NCI-H1436 treated with DMSO at 0.1 percent for 48 hours (cell line): Measurements from ENCODE around the gene C8B.

Experiments
- DNase-seq: peaks from one replicate; lab custom pipeline; 2025; lab: John Stamatoyannopoulos, UW

C8B gene

DNA sequence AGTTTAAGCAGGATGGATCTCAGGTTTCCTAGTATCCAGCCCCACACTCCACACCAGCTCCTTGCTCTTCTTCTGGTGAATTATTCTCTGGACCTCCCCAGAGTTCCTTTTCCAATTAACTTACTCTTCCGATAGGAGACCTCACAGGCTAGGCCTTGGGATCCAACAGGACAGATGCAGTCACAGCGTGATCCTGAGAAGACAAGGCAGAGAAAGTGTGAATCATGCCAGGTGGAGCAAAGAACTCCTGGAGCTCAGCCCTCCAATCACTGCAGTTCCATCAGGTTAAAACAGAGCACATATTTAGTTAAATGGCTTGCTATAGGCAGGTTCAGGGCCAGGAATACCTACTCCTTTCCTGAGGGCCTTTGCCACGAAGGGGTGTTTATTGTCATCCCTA lies 34.1 kb downstream of the C8B start:
- no peak for DNase-seq

DNA sequence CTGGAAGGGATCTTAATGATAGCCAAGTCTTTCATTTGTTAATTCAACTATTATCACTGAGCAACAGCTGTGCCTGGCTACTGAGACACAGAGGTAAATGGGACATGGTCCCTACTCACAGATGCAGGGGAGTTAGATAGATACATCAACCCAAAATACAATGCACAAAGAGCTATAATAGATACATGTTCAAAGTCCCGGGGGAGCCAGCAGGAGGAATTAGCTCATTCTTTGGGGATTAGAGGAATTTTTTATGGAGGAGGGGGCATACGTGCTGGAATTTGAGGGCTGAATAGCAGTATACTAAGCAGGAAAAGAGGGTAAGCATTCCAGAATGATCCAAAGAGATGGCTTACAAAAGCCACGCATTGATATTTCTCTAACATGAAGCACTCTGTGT lies 34.6 kb downstream of the C8B start:
- no peak for DNase-seq

DNA sequence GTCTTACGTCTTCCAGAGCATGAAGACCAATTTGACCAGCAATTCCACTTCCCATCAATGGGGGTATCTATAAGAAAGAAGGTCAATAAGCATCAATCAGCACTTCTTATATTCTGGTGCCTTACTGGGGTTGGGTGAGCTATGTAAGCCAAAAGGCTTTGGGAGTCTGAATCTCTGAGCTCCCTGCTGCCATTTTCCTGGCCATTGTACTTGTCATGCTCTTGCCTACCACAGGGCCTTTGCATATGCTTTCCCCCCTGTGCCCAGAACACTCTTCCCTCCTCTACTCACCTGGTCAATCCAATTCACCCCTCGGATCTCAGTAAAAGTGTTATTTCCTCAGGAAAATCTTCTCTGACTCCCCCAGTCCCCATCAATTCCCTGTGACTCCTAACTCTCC lies 36.3 kb downstream of the C8B start:
- no peak for DNase-seq

DNA sequence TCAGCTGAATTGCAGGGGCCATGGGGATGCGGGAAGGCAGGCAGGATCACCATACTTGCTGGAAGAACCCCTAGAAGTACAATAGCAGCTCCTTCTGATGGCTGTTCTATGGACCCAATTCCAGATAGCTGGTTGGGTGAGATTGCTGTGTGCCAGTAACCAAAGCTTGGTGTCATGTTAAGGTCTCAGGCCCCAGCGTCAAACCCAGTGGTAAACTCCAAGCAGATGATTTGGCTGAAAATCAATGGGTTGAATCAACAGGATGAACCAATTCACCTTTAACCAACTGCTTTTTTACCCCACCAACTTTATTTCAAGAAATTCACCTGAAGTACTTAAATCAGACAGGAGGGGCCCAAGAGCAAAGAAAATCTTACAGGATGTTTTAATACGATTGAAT lies 37.8 kb downstream of the C8B start:
- no peak for DNase-seq

DNA sequence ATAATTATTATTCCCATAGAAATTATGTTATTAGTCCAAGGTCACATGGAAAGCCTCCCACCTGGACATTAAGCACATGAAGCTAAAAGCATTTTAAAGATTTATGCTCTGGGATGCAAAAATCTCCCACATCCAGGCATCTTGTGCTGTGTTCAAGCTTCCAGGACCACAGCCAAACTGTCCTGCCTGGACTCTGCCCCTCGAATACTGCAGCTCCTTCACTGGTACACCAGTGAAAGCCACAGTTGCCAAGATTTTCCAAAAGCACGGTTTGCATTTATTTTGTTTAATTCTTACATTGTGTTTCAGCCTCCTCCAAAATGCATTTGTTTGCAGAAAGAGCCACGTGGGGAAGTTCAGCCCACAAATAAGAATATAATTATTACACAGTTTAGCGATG lies 38.6 kb downstream of the C8B start:
- no peak for DNase-seq

DNA sequence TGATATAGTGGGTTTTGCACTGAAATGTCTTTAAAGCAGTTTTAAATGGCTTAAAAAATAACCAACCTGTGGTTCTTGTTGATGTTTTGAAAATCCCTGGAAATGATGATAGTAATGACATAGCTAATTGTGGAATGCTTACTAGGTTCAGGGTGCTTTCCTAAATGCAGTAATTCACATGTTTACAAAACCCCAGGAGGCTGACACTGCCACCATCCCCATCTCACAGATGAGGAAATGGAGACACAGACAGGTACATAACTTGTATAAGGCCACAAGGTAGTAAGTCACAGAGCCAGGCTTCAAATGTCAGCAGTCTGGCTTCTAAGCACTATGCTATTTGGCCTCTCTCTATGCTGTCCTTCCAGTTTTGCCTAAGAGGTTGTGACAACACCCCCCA lies 40.6 kb downstream of the C8B start:
- no peak for DNase-seq

DNA sequence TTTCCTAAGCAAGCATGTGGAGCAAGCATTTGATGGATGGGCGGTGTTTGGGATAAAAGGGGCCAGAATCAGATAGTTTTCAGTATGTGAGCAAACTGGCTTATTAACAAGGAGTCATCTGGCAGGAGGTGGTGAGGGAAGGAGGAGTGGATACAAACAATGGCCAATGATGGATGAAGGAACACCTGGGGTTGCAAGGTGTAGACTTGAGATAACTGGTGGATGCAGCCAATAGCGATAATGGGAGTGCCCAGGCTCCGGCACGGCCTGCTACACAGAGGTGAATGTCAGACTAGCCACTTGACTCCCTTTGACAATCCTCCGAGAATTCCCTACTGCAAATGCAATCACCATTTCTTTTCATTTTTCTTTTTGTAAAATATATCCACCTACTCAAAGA lies 41.7 kb downstream of the C8B start:
- no peak for DNase-seq

DNA sequence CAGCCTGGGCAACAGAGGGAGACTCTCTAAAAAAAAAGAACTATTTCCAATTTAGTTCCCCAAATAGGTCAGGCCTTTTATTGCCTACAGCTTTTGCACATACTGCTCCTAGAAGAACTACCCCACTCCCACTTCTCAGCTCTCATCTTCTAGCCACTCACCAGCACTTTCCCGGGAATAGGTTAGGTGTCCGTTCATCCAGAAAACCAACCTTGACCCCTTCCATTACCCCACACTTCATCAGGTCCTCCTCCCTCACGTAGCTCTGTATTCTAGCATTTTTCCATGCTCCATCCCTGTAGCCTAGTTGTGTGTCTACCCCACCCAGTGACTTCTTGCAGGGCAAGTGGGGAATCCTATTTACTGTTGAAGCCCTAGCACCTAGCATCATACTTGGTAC lies 42.6 kb downstream of the C8B start:
- DNase-seq: no peak

DNA sequence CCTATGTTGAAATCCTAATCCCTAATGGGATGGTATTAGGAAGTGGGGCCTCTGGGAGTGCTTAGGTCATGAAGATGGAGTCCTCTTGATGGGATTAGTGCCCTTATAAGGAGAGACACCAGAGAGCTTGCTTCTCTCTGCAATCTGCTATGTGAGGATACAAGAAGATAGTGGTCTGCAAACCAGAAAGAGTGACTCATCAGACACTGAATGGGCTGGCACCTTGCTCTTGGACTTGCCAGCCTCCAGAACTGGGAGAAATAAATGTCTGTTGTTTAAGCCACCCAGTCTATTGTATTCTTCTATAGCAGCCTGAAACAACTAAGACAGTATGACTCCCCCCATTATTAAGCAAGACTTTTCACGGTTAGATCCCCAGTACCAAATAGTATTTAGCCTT lies 43.3 kb downstream of the C8B start:
- no peak for DNase-seq

DNA sequence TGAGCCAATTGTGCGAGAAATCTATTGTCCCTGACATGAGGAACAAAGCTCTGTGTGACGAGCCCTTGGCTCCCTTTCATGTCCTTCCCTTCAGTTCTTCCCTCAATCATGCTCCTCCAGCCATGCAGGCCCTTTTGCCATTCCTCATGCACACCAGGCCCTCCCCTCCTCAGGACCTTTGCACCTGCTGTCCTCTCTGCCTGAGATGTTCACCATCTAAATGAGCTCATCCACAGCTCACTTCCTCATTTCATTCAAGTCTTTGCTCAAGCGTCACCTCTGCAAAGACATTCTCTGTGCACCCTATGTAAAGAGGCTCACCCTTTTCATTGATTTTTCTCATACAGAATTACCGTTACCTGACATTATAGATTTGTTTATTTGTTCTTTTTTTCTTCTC lies 43.7 kb downstream of the C8B start:
- no peak for DNase-seq

DNA sequence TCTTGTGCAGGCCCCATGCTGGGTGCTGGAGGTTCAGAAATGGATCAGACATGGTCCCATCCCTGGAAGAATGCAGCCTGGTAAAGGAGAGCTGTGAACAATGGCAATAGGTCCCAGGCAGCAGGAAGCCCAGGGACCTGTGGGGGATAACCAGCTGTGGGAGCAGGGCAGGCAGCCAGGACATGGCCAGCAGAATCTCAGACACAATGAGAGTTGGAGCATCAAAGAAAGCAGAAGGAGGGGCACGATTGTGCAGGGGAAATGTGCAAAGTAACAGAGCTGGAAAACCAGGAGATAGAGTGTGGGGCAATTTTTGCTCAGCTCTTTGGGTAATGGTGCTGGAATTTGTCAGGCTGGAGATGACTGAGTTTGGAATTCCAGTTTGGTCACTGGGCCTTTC lies 44.3 kb downstream of the C8B start:
- no peak for DNase-seq

DNA sequence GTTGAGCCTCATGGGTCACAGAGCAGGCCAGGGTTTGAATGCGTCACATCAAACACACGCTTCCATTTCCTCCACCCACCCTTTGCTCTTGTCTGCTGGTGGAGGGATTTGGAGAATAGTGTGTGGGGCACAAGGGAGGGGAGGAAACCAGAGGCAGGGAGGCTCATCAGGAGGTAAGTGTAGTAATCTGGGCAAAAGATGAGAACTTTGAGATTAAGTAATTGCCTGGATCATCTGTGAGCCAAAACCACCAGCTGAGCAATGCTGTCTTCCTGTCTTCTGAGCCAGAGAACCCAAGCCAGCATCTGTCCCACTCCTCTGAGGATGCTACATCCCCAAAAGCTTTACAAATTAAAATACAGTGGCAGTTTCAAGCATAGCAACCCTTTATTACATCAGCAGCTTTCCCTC lies 45.2 kb downstream of the C8B start:
- no peak for DNase-seq

DNA sequence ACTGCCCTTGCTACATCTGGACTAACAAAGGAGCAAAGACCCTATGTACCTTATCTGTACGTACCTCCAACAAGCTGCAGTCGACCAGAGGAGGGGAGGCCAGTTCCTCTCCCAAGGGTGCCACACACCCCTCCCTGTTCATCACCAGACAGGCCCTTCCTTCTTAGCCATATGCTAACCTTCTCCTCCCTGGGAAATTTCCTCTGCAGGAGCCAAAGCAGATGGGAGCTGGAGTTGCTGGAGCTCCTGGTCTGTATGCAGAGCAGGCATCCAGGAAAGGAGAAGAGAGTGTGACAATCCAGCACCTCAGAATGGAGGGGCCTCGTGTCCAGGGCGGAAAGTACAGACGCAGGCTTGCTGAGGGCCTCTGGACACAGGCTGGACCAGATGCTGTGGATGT lies 48.5 kb downstream of the C8B start:
- no peak for DNase-seq

DNA sequence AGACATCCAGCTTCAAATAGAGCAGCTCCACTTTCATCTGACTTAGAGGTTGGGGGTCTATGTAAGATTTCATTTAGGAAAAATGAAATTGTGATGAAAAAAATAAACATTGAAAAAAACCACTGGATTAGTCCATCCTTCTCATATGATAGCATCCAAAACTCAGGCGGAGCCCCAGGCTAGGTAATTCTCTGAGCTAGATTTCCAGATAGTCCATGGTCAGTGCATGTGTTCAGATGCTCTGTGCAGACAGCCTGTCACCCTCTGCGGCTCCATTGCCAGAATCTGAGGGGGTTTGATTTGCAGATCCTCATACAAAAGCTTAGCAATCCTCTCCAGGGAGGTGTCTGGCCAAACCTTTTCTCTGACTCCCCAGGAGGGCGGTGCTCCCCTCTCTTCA lies 49.2 kb downstream of the C8B start:
- no peak for DNase-seq

DNA sequence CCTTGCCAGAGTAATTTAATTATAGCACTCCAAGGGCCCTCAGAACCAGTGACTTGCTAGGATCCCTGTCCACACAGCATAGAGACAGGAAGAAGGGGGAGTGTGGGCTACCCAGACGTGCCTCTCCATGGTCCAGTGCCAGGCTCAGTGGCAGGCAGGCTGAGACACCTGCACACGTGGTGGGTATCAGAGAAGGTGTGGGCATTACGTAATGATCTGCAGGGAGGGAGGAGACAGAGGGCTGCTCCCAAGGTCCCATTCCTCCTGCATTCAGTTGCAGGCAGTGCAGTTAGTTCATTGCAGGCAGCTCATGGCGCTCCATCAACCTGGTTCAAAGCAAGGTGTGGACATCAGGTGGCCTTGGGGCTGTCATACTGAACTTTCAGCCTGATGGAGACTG lies 49.9 kb downstream of the C8B start:
- DNase-seq: no peak

DNA sequence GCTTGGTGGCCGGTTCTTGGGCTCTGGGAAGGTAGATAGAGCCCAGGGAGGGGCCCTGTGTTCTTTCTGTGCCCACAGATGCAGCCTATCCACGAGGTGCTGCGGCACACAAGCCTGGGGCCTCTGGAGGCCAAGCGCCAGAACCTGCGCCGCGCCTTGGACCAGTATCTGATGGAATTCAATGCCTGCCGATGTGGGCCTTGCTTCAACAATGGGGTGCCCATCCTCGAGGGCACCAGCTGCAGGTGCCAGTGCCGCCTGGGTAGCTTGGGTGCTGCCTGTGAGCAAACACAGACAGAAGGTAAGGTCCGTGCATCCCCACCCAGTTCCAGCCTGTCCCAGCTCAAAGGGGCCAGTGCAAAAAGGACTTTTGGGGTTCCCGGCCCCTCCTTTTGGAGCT lies 53.5 kb downstream of the C8B start:
- no peak for DNase-seq

DNA sequence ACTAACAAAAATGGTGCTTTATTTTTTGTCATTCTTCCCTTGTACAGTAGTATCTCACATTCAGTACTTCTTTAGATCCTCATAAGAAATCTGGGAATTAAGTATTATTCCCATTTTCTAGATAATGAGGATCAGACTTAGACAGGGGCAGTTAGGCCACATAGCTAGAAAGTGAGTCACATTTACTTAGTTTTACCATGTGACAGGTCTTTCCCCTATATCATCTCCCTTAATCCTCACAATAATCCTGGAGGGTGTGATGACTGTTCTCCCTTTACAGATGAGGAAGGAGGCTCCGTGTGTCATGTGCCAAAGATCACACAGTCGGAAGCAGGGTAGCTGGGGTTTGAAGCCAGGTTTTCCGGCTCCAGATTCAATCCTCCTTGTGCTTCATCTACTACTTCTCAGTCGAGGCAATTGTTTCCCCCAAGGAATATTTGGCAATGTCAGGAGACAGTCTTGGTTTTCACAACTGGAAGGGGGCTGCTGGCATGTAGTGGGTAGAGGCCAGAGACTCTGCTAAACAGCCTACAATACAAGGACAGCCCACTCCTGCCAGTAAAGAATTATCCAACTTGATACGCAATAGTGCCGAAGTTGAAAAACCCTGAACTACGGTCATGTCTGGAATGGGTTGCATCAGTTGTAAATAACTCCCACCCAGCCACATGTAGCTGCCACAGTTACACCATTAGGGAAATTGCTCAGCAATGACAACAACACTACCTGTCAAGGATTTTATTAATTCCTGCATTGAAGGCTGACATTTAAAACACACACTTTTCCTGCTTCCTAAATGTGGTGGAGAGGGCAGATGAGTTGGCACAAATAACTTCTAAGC lies 54.5 kb downstream of the C8B start:
- DNase-seq: no peak

DNA sequence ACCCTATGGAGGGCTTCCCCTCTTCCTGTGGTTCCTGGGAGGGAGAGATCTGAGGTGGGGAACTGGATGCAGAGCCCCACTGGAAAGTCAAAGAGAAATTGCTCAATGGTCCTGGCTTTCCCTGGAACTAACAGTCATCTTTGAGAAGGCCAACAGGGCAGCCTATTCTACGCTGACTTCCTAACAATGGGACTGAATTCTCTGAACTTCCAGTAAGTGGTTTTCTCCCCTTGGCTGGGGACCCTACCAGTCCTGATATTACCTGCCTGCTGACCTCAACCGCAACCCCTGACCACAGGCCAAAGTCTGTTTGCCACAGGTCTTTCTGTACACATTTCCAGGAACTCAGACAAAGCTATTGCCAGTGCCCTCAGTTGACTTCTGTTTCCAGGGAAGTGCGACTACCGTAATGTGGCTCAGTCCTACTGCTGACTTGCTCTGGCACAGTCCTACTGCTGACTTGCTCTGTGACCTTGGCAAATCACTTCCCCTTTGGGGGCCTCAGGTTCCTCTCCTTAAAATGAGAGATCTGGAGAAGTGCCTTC lies 55.3 kb downstream of the C8B start:
- DNase-seq: no peak

DNA sequence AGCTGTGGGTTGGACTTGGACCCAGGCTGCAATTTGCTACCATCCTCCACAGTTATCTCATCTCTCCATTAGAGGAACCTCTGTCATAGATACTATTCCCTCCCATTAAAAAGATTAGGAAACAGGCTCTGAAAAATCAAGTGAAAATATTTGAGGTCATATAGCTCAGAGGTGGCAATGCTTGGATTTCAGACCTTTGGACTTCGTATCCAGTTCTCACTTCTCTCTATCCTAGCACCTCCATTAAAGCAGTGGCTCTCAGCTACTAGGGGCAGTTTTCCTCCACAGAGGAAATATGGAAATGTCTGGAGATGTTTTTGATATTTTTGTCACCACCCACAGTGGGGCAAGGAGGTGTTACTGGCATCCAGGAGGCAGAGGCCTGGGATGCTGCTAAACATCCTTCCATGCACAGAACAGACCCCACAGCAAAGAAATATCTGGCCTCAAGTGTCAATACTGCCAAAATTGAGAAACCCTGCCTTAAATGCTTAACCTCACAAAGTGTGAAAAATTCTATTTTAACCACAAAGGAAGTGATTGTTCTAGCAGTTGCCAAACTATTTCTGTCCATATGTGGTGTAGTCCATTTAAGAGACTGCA lies 57.1 kb downstream of the C8B start:
- no peak for DNase-seq

DNA sequence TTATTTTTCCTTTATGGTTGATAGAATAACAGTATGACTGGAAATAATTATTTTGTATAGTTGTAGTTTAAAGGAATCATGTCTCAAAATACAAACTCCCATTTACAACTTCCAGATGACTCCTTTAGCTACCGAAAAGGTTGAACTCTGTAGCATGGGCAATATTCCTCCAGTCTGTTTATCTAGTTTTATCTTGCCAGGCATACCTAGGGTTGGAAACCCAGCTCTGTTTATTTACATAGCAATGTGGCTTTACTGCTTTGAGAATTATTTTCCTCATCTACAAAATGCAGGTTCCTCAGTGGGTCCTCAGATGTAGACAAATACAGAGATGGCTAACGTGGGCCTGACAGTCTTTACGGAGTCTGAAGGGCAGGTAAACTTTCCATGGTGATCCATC lies 60.1 kb downstream of the C8B start:
- no peak for DNase-seq

DNA sequence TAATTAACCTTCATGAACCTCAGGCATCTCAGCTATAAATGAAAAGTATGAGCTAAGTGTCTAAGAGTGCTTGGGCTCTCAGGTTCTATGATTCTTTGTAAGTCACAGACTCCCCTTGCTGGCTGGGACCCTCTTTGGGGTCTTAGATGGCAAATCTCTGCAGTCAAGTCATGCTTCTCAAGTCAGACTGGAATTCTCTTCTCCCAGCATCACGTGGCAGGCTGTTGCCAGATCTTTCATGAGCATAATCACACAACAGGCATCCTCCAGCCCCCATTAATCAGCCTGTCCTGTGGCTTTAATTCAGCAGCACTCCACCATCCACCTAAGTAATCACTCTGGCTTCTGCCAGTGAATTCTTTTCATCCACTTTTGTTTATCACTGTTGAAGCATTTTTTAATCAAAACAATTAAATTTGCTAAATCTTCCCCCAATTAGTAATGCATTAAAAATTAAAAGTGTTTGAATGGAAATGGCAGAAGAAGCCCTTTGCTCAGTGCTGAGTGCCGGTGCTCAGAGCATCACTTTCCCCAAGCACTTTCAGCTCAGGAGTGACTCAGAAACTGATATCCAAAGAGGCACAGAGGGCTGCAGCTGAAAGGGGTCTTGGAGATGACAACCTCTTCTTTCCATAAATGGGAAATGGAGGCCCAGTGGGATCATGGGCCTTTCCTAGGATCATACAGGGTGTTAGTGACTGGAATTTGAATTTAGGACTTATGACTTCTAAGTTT lies 61.0 kb downstream of the C8B start:
- DNase-seq: no peak

DNA sequence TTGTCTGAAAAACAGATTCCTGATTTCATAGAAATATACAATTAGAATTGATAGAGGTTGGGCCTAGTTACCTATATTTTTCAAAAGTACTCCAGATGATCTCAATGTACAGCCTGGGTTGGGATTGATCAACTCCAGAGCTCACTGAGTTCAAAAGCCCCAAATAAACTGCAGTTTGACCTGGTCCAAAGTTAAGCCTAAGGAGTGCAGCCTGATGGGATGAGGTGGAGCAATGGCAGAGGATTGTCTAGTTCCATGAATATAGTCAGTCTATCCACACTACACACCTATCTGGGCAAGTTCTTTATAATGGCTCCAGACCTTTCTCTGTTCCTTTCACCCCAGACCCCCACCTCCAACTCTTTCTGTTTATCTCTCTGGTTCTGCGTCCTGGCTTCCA lies 62.0 kb downstream of the C8B start:
- DNase-seq: no peak

DNA sequence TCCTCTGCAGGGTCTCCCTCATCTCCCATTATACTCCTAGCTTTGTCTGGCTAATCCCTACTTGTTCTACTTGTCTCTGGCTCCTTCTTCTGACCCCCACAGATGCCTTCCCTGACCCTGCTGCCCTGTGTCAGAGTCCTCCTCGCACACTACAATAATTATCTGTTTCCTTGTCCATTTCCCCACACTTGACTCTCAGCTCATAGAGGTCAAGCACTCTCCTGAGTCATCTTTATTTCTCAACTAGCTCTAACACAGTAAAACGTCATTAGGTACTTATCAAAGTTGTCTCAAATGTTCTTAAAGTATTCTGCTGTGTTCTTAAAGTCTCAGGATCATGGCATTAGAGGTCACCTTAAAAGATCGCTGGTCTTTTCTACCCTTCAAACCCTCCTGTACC lies 64.1 kb downstream of the C8B start:
- DNase-seq: no peak
